Glomerular visceral epithelial cell (primary cell): ENCODE results near the gene CCSAP.
"Not testable (repeated sequence)": the region's sequence is repeated elsewhere in the genome, so short reads cannot be mapped to it uniquely, and the experiment has no call there.

Experiments used
- DNase-seq: peaks from one replicate; pipeline ENCODE4 v3.0.0-alpha.2; 2016; ENCODE audit errors: extremely low spot score

Gene CCSAP

GRCh38 chr1:229364207-229365065, 21.6 kb upstream of the CCSAP start:
- no peak for DNase-seq

GRCh38 chr1:229363723-229364122, 20.9 kb upstream of the CCSAP start:
- DNase-seq, result no peak

GRCh38 chr1:229360420-229360819, 17.6 kb upstream of the CCSAP start:
- no peak for DNase-seq

GRCh38 chr1:229355661-229356060, 12.8 kb upstream of the CCSAP start:
- no peak for DNase-seq

- no peak for DNase-seq
Measured at GRCh38 chr1:229354226-229354625, 11.4 kb upstream of the CCSAP start.

GRCh38 chr1:229352975-229353374, 10.1 kb upstream of the CCSAP start:
- no peak for DNase-seq

GRCh38 chr1:229349463-229350385, 6.9 kb upstream of the CCSAP start:
- no peak for DNase-seq

- DNase-seq, result no peak
Measured at GRCh38 chr1:229347528-229347927, 4.7 kb upstream of the CCSAP start.

GRCh38 chr1:229344937-229345684, 2.3 kb upstream of the CCSAP start:
- DNase-seq, result no peak

- no peak for DNase-seq
Measured at GRCh38 chr1:229344139-229344538, 1.3 kb upstream of the CCSAP start.

- DNase-seq, result peak; percentile 80
Measured at GRCh38 chr1:229341774-229342655, 832 bp downstream of the CCSAP start.

GRCh38 chr1:229340496-229340895, 2.4 kb downstream of the CCSAP start:
- no peak for DNase-seq

GRCh38 chr1:229339520-229339919, 3.3 kb downstream of the CCSAP start:
- DNase-seq, result no peak

GRCh38 chr1:229339086-229339485, 3.8 kb downstream of the CCSAP start:
- DNase-seq, result no peak

GRCh38 chr1:229336345-229336744, 6.5 kb downstream of the CCSAP start:
- no peak for DNase-seq

GRCh38 chr1:229334716-229335115, 8.1 kb downstream of the CCSAP start:
- no peak for DNase-seq

- DNase-seq, result no peak
Measured at GRCh38 chr1:229334269-229334668, 8.6 kb downstream of the CCSAP start.

- no peak for DNase-seq
Measured at GRCh38 chr1:229328598-229329362, 14.1 kb downstream of the CCSAP start.

GRCh38 chr1:229327765-229328164, 15.1 kb downstream of the CCSAP start:
- not testable (repeated sequence) for DNase-seq

- DNase-seq, result no peak
Measured at GRCh38 chr1:229326601-229327000, 16.2 kb downstream of the CCSAP start.
